ENCODE measurements around the gene B4GALT5.

B4GALT5 gene

DNA sequence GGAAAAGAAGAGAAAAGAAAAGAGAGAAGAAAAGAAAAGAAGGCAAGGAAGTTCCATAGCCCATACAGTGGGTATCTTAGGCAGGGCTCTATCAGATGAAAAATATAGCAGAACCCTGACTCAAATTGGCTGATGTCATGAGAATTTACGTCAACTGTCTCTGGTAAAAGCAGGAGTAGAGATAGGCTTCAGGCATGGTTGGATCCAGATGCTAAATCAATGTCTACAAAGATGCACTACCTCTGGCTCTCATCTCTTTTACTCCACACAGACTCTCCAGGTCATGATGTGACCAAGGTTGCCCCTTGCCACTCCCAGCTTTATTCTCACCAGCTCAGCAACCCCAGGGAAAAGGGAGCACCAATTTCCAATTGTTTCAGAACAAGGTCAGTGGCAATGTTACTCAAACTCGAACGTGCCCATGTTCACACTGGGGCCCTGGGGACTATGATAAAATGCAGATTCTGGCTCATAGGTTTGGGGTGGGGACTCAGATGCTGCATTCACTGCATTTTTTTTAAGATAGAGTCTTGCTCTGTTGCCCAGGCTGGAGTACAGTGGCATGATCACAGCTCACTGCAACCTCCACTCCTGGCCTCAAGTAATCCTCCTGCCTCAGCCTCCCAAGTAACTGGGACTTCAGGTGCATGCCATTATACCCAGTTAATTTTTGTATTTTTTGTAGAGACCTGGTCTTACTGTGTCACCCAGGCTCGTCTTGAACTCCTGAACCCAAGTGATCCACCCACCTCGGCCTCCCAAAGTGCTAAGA is 112.3 kb downstream of the B4GALT5 start:
- no peaks in the 10 kb centered on the region for H3K36me3 ChIP-seq (ENCODE audit: low read depth)
- no peak overlapping the region for H3K27ac ChIP-seq (ENCODE audit: poor library complexity, severe bottlenecking)
- H3K4me1 ChIP-seq (ENCODE audit: insufficient read depth, poor library complexity, severe bottlenecking), result peaks cover 11% of the 10 kb centered on the region
- TF ChIP-seq, protein P1, sequence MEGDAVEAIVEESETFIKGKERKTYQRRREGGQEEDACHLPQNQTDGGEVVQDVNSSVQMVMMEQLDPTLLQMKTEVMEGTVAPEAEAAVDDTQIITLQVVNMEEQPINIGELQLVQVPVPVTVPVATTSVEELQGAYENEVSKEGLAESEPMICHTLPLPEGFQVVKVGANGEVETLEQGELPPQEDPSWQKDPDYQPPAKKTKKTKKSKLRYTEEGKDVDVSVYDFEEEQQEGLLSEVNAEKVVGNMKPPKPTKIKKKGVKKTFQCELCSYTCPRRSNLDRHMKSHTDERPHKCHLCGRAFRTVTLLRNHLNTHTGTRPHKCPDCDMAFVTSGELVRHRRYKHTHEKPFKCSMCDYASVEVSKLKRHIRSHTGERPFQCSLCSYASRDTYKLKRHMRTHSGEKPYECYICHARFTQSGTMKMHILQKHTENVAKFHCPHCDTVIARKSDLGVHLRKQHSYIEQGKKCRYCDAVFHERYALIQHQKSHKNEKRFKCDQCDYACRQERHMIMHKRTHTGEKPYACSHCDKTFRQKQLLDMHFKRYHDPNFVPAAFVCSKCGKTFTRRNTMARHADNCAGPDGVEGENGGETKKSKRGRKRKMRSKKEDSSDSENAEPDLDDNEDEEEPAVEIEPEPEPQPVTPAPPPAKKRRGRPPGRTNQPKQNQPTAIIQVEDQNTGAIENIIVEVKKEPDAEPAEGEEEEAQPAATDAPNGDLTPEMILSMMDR (IDR thresholded peaks at IDR 0.05; ENCODE audit: poor library complexity, severe bottlenecking), result no peak
- no peak overlapping the region for H3K4me3 ChIP-seq (ENCODE audit: severe bottlenecking)
- DNase-seq (ENCODE audit: low spot score), result no peak
- no peaks in the 10 kb centered on the region for H3K27me3 ChIP-seq (ENCODE audit: insufficient read depth, poor library complexity, severe bottlenecking)
- H3K9me3 ChIP-seq (ENCODE audit: severe bottlenecking), result no peaks in the 10 kb centered on the region
- ATAC-seq (ENCODE audit: low read depth), result no peak

DNA sequence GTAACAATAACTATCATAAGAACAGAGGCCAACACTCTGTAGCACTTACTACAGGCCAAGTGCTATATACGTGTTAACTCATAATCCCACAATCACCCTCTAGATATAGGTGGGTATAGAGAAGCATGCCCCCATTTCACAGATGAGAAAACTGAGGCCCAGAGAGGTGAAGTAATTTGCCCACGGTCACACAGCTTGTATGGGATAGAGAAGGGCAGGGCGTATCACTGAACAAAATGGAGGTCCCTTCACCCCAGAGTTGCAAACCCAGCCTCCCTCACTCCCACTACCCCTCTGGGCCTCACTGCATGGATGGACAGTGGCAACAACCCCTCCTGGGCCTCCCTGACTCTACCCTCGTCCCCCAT is 113.9 kb downstream of the B4GALT5 start:
- H3K27ac ChIP-seq (ENCODE audit: poor library complexity, severe bottlenecking), result no peak overlapping the region
- no peaks in the 10 kb centered on the region for H3K36me3 ChIP-seq (ENCODE audit: low read depth)
- H3K4me3 ChIP-seq (ENCODE audit: severe bottlenecking), result no peak overlapping the region
- H3K9me3 ChIP-seq (ENCODE audit: severe bottlenecking), result no peaks in the 10 kb centered on the region
- H3K4me1 ChIP-seq (ENCODE audit: insufficient read depth, poor library complexity, severe bottlenecking), result peaks cover 6% of the 10 kb centered on the region
- DNase-seq (ENCODE audit: low spot score) (no peak), ATAC-seq (ENCODE audit: low read depth) (no peak)
- TF ChIP-seq, protein P1 (IDR thresholded peaks at IDR 0.05; ENCODE audit: poor library complexity, severe bottlenecking), result no peak
- H3K27me3 ChIP-seq (ENCODE audit: insufficient read depth, poor library complexity, severe bottlenecking), result no peaks in the 10 kb centered on the region

DNA sequence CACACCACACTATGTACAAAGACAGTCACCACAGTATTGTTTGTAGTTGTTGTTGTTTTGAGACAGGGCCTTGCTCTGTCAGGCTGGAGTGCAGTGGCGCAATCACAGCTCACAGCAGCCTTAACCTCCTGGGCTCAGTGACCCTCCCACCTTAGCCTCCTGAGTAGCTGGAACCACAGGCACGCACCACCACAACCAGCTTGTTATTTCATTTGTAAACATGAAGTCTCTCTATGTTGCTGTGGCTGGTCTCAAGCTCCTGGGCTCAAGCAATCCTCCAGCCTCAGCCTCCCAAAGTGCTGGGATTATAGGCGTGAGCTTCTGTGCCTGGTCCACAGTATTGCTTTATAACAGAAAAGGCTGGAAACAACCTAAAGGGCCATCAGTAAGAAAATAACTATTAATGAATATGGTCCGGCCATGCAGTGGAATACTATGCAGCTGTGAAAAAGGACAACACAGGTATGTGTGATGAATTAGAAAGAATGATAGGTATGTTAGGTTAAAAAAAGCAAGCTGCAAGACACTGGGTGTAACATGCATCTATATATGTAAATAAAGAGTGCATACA is 115.8 kb downstream of the B4GALT5 start:
- Histone ChIP-seq H3K9me3 (ENCODE audit: severe bottlenecking) (no peaks in the 10 kb centered on the region), H3K36me3 (ENCODE audit: low read depth) (no peaks in the 10 kb centered on the region), H3K27ac (ENCODE audit: poor library complexity, severe bottlenecking) (no peak overlapping the region), H3K4me3 (ENCODE audit: severe bottlenecking) (no peak overlapping the region), H3K4me1 (ENCODE audit: insufficient read depth, poor library complexity, severe bottlenecking) (no peaks in the 10 kb centered on the region), H3K27me3 (ENCODE audit: insufficient read depth, poor library complexity, severe bottlenecking) (no peaks in the 10 kb centered on the region)
- ATAC-seq (ENCODE audit: low read depth) (no peak), DNase-seq (ENCODE audit: low spot score) (no peak)
- TF ChIP-seq, protein P1 (IDR thresholded peaks at IDR 0.05; ENCODE audit: poor library complexity, severe bottlenecking), result no peak

DNA sequence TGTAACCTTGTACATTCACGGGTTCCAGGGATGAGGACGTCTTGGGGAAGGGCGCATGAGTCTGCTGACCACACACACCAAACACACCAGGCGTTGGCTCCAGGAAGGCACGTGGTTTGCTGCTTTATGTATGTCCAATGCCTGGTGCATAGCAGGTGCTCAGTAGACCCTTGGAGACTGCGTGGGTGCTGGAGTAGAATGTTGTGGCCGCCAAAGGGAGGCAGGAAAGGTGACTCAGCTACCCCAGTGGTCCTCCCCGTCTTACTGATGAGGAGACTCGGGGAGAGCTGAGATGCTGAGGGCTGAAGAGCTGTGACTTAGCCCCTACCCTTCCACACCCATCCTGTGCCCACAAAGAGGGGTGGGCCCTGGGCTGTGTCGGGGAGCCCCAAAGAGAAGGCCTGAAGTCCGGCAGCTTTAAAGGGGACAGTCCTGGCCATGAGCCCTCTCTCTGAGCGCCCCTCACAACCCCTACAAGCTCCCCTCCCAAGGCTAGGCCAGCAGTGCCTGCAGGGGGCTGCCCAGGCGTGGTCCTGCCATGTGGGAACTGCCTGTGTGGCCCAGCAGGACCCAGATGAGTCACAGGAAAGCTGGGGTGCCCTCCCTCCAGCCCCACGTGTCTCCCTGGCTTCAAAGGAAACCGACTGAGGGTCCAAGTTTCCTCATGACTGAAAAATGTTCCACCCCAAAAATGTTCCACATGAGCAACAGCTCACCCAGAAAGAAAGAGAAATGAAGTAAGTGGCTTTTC is 117.7 kb downstream of the B4GALT5 start:
- H3K27me3 ChIP-seq (ENCODE audit: insufficient read depth, poor library complexity, severe bottlenecking), result no peaks in the 10 kb centered on the region
- DNase-seq (ENCODE audit: low spot score), result no peak
- no peak for ATAC-seq (ENCODE audit: low read depth)
- H3K27ac ChIP-seq (ENCODE audit: poor library complexity, severe bottlenecking), result no peak overlapping the region
- H3K36me3 ChIP-seq (ENCODE audit: low read depth), result no peaks in the 10 kb centered on the region
- TF ChIP-seq, protein P1 (IDR thresholded peaks at IDR 0.05; ENCODE audit: poor library complexity, severe bottlenecking), result no peak
- no peaks in the 10 kb centered on the region for H3K4me1 ChIP-seq (ENCODE audit: insufficient read depth, poor library complexity, severe bottlenecking)
- H3K4me3 ChIP-seq (ENCODE audit: severe bottlenecking), result no peak overlapping the region
- no peaks in the 10 kb centered on the region for H3K9me3 ChIP-seq (ENCODE audit: severe bottlenecking)
